ENCODE data around the gene FAM110D. TPM values are rescaled to one million over a fixed set of nuclear protein-coding genes. Genes with fewer than 3 reads are reported as not detected.

The FAM110D gene
- total RNA-seq, 1 donor from 2014 or later: 0.58 TPM

DNA sequence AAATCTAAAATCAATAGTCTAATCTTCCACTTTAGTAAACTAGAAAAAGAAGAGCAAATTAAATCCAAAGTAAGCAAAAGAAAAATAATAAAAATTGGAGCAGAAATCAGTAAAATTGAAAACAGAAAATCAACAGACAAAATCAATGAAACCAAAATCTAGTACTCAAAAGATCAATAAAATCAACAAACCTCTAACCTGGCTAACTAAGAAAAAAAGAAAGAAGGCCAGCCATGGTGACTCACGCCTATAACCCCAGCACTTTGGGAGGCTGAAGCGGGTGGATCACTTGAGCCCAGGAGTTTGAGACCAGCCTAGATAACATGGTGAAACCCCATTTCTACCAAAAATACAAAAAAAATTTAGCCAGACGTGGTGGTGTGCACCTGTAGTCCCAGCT, 24.4 kb upstream of the FAM110D start:
- no peak for DNase-seq (ENCODE audit: low spot score in 2 of 2, unreplicated experiment in 2 of 2)
- H3K27me3 Mint-ChIP-seq (ENCODE audit: low read depth): no peaks in the 10 kb centered on the region
- H3K27ac Mint-ChIP-seq: no peak overlapping the region
- no peak overlapping the region for H3K4me3 Mint-ChIP-seq
- TF ChIP-seq, protein P1, sequence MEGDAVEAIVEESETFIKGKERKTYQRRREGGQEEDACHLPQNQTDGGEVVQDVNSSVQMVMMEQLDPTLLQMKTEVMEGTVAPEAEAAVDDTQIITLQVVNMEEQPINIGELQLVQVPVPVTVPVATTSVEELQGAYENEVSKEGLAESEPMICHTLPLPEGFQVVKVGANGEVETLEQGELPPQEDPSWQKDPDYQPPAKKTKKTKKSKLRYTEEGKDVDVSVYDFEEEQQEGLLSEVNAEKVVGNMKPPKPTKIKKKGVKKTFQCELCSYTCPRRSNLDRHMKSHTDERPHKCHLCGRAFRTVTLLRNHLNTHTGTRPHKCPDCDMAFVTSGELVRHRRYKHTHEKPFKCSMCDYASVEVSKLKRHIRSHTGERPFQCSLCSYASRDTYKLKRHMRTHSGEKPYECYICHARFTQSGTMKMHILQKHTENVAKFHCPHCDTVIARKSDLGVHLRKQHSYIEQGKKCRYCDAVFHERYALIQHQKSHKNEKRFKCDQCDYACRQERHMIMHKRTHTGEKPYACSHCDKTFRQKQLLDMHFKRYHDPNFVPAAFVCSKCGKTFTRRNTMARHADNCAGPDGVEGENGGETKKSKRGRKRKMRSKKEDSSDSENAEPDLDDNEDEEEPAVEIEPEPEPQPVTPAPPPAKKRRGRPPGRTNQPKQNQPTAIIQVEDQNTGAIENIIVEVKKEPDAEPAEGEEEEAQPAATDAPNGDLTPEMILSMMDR (IDR thresholded peaks at IDR 0.05; ENCODE audit: unreplicated experiment): no peak
- H3K4me1 Mint-ChIP-seq: no peaks in the 10 kb centered on the region
- H3K36me3 Mint-ChIP-seq: peaks cover 2% of the 10 kb centered on the region
- peaks cover 13% of the 10 kb centered on the region for H3K9me3 Mint-ChIP-seq

DNA sequence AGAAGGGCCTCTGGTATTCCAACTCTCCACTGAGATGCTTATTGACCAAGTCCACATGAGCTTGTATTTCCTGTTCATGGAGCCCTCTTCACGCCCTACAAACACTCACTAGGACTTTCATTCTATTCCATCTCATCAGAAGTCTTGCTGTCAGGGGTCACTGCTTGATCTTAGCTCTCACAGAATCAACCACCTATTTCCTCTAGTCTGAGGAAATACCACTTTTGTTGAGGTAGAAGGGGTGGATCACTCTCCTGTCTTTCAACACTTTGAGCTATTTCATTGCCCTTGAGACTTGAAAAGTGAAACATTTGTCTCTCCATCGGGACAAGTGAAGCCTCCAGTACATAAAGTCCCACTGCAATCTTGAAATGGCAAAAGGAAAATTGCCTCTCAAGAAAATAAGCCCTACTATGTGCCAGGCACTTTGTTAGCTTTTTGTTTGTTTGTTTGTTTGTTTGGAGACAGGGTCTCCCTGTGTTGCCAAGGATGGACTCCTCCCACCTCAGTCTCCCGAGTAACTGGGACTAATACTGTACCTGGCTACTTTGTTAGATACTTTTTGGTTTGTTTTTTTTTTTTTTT, 19.8 kb upstream of the FAM110D start:
- H3K27ac Mint-ChIP-seq: no peak overlapping the region
- H3K9me3 Mint-ChIP-seq: peaks cover 11% of the 10 kb centered on the region
- TF ChIP-seq, protein P1 (IDR thresholded peaks at IDR 0.05; ENCODE audit: unreplicated experiment): no peak
- DNase-seq (ENCODE audit: low spot score in 2 of 2, unreplicated experiment in 2 of 2): no peak
- peaks cover 2% of the 10 kb centered on the region for H3K36me3 Mint-ChIP-seq
- no peaks in the 10 kb centered on the region for H3K4me1 Mint-ChIP-seq
- H3K27me3 Mint-ChIP-seq (ENCODE audit: low read depth): peaks cover 1% of the 10 kb centered on the region
- H3K4me3 Mint-ChIP-seq: no peak overlapping the region

DNA sequence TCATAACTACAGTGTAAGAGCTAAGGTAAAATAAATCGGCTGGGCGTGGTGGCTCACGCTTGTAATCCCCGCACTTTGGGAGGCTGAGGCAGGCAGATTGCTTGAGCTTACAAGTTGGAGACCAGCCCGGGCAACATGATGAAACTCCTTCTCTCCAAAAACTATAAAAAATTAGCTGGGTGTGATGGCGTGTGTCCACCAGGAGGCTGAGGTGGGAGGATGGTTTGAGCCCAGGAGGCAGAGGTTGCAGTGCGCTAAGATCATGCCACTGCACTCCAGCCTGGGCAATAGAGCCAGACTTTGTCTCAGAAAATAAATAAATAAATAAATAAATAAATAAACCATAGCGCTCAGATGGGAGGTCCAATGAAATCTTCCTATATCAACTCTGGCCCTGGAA, 16.7 kb upstream of the FAM110D start:
- TF ChIP-seq, protein P1 (IDR thresholded peaks at IDR 0.05; ENCODE audit: unreplicated experiment): no peak
- DNase-seq (ENCODE audit: low spot score in 2 of 2, unreplicated experiment in 2 of 2): no peak
- H3K4me3 Mint-ChIP-seq: no peak overlapping the region

DNA sequence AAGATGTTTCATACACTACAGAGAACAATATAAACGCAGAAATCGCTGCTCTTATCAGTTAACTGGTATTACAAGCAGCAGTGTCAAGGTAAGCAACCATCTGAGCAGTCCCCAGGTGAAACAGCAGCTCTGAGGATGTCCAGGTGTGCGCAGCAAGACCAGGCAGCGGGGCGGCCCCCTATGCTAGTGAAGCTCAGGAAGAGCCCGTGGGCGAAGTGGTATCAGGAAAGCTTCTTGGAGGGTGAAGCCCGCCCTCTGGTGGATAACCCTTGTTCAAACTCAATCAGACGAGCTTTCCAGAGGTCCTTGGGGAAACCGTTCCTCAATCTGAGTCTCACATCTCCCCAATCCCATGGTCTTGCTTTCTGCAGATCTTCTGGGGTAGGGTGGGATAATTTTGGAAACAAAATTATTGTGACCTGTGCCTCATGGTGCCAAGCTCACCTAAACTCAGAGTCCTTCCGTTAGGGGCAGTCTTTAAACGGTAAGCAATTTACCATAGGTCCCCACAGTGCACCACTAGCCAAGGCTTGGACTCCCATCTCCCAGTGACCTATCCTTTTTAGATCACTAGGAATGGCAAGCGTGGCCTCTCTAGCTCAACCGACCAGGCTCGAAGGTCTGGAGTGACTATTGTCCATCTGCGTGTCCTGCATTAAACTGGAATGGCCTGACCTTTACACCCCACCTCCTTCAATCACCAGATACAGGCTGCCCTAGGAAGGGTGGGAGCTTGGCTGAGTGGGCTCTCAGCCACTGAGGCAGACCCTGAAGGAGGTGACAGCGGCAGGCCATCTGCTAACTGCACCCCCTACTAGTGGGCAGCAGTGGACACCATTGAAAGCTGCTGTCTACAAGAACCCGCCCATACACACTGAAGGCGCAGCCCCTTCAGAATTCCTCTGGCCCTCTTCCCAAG, 13.6 kb upstream of the FAM110D start:
- H3K27ac Mint-ChIP-seq: no peak overlapping the region
- H3K4me1 Mint-ChIP-seq: peaks cover 2% of the 10 kb centered on the region
- peak; percentile 54 to 81 for DNase-seq (ENCODE audit: low spot score in 2 of 2, unreplicated experiment in 2 of 2)
- no peaks in the 10 kb centered on the region for H3K9me3 Mint-ChIP-seq
- H3K4me3 Mint-ChIP-seq: no peak overlapping the region
- peaks cover 6% of the 10 kb centered on the region for H3K27me3 Mint-ChIP-seq (ENCODE audit: low read depth)
- TF ChIP-seq, protein P1 (IDR thresholded peaks at IDR 0.05; ENCODE audit: unreplicated experiment): peak; percentile 80
- no peaks in the 10 kb centered on the region for H3K36me3 Mint-ChIP-seq

More for the DNA sequence above, 16.7 kb upstream of the FAM110D start:
- no peaks in the 10 kb centered on the region for H3K9me3 Mint-ChIP-seq
- peaks cover 5% of the 10 kb centered on the region for H3K27me3 Mint-ChIP-seq (ENCODE audit: low read depth)
- H3K36me3 Mint-ChIP-seq: no peaks in the 10 kb centered on the region
- H3K27ac Mint-ChIP-seq: no peak overlapping the region
- H3K4me1 Mint-ChIP-seq: peaks cover 2% of the 10 kb centered on the region

DNA sequence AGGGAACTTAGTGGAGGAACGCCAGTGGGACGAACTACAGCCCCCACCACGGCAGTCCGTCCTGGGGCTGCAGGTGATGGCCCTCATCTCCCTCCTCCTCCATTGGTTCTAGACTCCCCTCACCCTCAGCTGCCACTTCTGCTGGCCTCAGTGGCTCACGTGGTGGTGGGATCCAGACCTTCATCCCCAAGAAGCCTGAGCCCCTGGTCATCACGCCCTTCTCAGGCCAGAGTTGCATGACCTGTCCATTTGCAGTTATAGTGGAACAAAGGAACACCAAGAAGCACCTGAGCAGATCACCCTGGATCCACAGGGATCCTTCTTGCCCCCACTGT, 13.0 kb upstream of the FAM110D start:
- Mint-ChIP-seq H3K27me3 (ENCODE audit: low read depth) (peaks cover 6% of the 10 kb centered on the region), H3K4me1 (peaks cover 2% of the 10 kb centered on the region), H3K9me3 (no peaks in the 10 kb centered on the region), H3K4me3 (no peak overlapping the region), H3K27ac (no peak overlapping the region), H3K36me3 (no peaks in the 10 kb centered on the region)
- DNase-seq (ENCODE audit: low spot score in 2 of 2, unreplicated experiment in 2 of 2): peak in 1 of 2 experiments; percentile 26
- TF ChIP-seq, protein P1 (IDR thresholded peaks at IDR 0.05; ENCODE audit: unreplicated experiment): no peak
